Left ventricle myocardium inferior (tissue), 1 donor: Measurements from ENCODE around the gene ANKRD6. TPM values are rescaled to one million over a fixed set of nuclear protein-coding genes. Genes with fewer than 3 reads are reported as not detected.

ENCODE experiments used
- DNase-seq: peaks from one replicate; pipeline ENCODE4 v3.0.0-alpha.2; 2020
- H3K27ac ChIP-seq: fragments of 200-600 bp; replicated peaks from 2 replicates; pipeline ENCODE4 v1.8.0; 2021
- H3K27me3 ChIP-seq: fragments of 200-600 bp; 2 replicates; pipeline ENCODE4 v1.8.0; 2021; ENCODE audit warnings: low read depth
- H3K36me3 ChIP-seq: fragments of 200-600 bp; 2 replicates; pipeline ENCODE4 v1.8.0; 2021
- H3K4me1 ChIP-seq: fragments of 200-600 bp; 2 replicates; pipeline ENCODE4 v1.8.0; 2021
- H3K4me3 ChIP-seq: fragments of 200-600 bp; 2 replicates; pipeline ENCODE4 v1.8.0; 2021; ENCODE audit warnings: mild to moderate bottlenecking, moderate library complexity
- H3K9me3 ChIP-seq: fragments of 200-600 bp; replicated peaks from 2 replicates; pipeline ENCODE4 v1.8.0; 2021
- intact Hi-C: fragments of 100-400 bp; cut with micrococcal nuclease; formaldehyde crosslinking; loops from one replicate; pipeline ENCODE4 v1.11.0; 2022
- total RNA-seq: library from RNA; stranded (reverse); fragmentation: NEBNext Ultra II Directional; extraction: Animal tissue kit (Norgen Biotek cat#: 25700); gene quantifications from one replicate; pipeline ENCODE4 v1.2.1, GENCODE V29; 2021
- TF ChIP-seq, protein P1 (sequence below): fragments of 200-600 bp; IDR thresholded peaks from 2 replicates; pipeline ENCODE4 v1.8.0; 2021; ENCODE audit warnings: antibody characterized with exemption, mild to moderate bottlenecking, borderline replicate concordance
- donor health status: DM: no; HTN: yes; CAD: no; lungs with severe emphysema.

The ANKRD6 gene
- total RNA-seq, 1 donor from 2014 or later: 11.1 TPM

DNA sequence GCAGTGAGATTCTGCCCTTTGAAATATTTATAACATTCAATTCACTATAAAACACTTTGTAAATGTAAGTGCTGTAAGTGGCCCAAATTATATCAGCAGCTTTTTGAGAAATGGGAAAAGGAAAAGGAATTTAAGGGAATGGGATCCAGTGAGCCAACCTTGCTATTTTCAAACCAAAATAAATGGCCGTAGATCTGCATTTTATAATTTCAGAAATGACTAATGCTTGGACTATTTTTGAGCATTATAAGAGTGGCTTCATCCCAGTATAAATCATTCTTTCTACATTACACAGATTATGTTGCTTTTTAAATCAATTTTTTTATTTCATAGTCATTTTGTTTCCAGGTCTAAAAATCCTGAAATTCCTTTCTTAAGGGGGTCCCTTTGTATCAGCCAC lies 49.2 kb downstream of the ANKRD6 start:
- no peak overlapping the region for H3K4me3 ChIP-seq
- H3K36me3 ChIP-seq: no peaks in the 10 kb centered on the region
- H3K27me3 ChIP-seq: no peaks in the 10 kb centered on the region
- no peaks in the 10 kb centered on the region for H3K9me3 ChIP-seq
- TF ChIP-seq, protein P1, sequence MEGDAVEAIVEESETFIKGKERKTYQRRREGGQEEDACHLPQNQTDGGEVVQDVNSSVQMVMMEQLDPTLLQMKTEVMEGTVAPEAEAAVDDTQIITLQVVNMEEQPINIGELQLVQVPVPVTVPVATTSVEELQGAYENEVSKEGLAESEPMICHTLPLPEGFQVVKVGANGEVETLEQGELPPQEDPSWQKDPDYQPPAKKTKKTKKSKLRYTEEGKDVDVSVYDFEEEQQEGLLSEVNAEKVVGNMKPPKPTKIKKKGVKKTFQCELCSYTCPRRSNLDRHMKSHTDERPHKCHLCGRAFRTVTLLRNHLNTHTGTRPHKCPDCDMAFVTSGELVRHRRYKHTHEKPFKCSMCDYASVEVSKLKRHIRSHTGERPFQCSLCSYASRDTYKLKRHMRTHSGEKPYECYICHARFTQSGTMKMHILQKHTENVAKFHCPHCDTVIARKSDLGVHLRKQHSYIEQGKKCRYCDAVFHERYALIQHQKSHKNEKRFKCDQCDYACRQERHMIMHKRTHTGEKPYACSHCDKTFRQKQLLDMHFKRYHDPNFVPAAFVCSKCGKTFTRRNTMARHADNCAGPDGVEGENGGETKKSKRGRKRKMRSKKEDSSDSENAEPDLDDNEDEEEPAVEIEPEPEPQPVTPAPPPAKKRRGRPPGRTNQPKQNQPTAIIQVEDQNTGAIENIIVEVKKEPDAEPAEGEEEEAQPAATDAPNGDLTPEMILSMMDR: no peak
- no peak for DNase-seq
- H3K27ac ChIP-seq: peak overlapping the region; percentile 84
- H3K4me1 ChIP-seq: peaks cover 42% of the 10 kb centered on the region
- intact Hi-C loops: no loop called here

DNA sequence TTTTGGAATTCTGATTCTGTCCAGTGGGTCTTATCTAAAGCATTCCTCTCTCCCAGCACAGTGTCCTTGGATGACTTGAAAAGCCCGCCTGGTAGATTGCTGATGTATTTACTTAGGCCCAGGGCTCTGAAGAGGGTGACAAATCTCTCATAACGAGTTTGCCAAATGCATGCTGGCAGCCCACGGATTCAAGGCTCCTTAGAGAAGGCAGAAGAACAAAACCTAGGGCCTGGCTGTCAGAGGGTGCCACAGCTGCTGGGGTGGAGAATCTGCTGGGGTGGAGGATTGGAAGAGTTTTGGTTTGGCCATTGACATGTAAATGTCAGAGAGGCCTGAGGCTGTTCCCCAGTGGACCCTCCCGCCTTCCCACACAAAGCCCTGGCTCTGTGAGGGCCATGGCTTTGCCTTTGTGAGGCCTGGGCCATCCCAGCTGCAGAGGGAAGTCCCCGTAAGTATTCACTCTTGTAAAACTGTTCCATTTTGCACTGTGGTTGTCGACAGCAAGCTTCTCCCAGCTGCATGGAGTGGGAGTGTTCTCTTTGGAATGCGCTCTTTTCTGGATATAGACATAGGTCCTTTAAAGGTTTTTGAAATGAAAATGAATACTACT lies 50.3 kb downstream of the ANKRD6 start:
- DNase-seq: peak; percentile 36
- H3K4me3 ChIP-seq: peak overlapping the region; percentile 32
- no peaks in the 10 kb centered on the region for H3K36me3 ChIP-seq
- H3K9me3 ChIP-seq: no peaks in the 10 kb centered on the region
- H3K27me3 ChIP-seq: no peaks in the 10 kb centered on the region
- TF ChIP-seq, protein P1: no peak
- peak overlapping the region; percentile 84 for H3K27ac ChIP-seq
- H3K4me1 ChIP-seq: peaks cover 42% of the 10 kb centered on the region
- intact Hi-C loops: no loop called here

DNA sequence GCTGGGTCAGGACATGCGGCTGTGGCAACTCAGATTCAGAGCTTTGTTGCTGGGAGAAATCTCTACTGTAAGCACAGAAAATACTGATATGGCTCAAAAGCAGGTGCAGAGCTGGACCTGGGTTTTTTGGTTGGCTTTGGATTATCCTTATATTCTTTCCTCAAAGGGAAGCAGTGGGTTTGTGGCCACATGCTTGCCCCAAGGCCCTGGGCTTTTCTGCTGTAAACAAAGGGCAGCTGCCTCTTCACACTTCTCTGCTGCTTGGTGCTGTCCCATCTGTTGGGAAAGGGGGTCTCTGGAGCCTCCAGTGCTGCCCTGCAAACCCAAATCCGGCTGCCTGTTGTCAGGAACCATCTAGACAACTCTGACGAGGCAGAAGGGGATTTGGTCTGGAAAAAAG lies 52.4 kb downstream of the ANKRD6 start:
- TF ChIP-seq, protein P1: no peak
- no peak for DNase-seq
- H3K27ac ChIP-seq: no peak overlapping the region
- intact Hi-C loops: no loop called here
- no peaks in the 10 kb centered on the region for H3K36me3 ChIP-seq
- H3K4me3 ChIP-seq: no peak overlapping the region
- no peaks in the 10 kb centered on the region for H3K27me3 ChIP-seq
- peaks cover 48% of the 10 kb centered on the region for H3K4me1 ChIP-seq
- no peaks in the 10 kb centered on the region for H3K9me3 ChIP-seq

DNA sequence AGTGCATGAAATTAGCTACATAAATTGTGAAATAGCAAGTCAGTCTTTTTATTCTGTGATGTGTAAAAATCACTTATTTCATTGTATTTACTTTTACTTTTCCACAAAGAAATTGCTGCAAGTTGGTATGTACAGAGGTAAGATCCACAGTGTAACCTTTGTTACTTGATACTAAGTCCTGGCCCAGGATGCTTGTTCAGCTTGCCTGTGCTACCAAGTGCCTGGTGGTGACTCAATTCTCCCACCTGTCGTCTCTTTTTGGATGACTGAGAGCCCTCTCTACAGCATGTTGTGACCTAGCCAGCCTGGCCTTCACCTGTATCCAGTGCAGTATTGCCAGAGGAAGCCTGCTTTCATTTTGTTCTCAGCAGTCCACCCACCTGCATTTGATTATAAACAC lies 54.9 kb downstream of the ANKRD6 start:
- Histone ChIP-seq H3K4me3 (no peak overlapping the region), H3K36me3 (no peaks in the 10 kb centered on the region), H3K27me3 (no peaks in the 10 kb centered on the region), H3K9me3 (no peaks in the 10 kb centered on the region), H3K4me1 (peaks cover 38% of the 10 kb centered on the region), H3K27ac (no peak overlapping the region)
- no peak for DNase-seq
- TF ChIP-seq, protein P1: no peak
- intact Hi-C loops: no loop called here

DNA sequence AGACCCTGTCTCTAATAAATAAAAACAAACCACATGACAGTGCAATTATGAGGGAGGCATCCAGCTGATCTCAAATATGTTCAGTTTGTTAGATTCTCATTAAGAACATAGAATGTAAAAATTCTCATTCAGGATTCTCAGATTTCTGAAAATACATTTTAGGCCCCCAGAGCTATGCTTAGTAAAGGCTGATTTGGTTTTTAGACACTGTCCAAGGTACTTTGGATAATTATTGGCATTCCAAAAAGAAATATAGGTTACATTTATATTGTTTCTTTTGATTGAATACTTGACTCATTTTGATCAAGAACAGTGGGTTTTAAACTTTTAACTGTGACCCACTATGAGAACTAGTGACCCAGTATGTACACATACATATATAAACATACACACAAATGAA lies 55.5 kb downstream of the ANKRD6 start:
- Histone ChIP-seq H3K4me3 (no peak overlapping the region), H3K4me1 (peaks cover 33% of the 10 kb centered on the region), H3K9me3 (no peaks in the 10 kb centered on the region), H3K27ac (no peak overlapping the region), H3K36me3 (no peaks in the 10 kb centered on the region), H3K27me3 (no peaks in the 10 kb centered on the region)
- TF ChIP-seq, protein P1: no peak
- intact Hi-C loops: no loop called here
- DNase-seq: no peak
